NCI-H146 (cell line): Measurements from ENCODE around the gene AVEN.

Experiments used
- DNase-seq: peaks from one replicate; lab custom pipeline; 2025; lab: John Stamatoyannopoulos, UW

AVEN gene

DNA sequence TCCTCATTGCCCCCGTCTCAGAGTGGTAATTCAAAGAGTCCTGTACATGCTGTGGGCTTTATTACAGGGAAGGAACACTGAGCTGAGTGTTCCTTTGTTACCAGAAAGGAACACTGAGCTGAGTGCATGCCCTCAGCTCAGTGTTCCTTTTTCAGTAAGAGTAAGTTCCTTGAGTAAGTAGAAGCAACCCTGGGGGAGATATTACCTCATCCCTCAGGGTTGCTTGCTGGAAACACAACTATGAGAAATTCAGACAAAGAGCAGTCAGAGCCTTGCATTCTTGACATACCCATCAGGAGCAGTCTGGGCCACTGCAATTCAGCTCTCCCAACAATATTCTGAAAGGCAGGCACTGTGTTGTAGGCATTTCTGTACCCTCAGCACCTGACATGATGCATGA lies 53.7 kb downstream of the AVEN start:
- DNase-seq: no peak

DNA sequence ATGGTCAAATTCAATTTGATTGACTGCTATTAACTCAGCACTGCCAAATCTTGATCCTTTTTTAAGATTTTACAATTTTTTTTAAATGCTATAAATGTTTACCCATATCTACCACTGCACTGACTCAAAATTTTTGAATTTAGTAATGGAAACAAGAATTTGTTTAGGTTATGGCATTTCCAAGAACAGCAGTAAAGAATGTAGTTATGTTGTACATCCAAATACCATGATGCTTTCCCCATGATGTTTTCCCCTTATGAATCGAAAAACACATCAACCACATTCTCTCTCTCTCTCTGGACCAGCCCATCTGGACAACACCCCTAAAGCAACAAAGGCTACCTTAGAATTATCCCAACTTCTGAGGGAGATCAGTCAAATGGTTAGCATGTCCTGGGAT lies 56.5 kb downstream of the AVEN start:
- no peak for DNase-seq

GRCh38 chr15:33980159-33980558 lies 58.8 kb downstream of the AVEN start:
- DNase-seq: no peak

DNA sequence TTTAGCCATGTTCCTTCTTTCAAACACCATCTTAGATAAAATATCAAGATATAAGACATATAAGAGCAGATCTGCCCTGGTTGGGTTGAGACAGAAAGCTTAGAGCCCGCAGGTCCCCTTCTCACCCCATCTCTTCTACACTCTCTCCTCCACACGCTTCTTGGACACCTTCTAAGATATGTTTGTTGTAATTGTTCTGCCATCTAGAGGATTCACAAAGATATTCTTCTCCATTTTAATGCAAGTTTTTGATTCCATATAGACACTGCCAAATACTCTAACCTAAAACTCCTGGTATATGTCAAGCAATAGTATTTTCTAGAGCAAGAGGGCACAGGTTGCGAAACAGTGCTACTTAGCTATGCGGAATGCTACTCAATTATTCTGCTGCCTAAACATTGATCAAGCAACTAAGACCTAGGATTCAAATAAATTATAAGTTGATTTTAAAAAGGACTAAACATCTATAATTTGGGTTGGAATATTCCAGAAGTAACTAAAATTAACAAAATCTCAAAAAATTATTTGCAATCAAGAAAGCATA lies 63.9 kb downstream of the AVEN start:
- no peak for DNase-seq

- no peak for DNase-seq
These were observed 67.2 kb downstream of the AVEN start for GRCh38 chr15:33971811-33972210.

DNA sequence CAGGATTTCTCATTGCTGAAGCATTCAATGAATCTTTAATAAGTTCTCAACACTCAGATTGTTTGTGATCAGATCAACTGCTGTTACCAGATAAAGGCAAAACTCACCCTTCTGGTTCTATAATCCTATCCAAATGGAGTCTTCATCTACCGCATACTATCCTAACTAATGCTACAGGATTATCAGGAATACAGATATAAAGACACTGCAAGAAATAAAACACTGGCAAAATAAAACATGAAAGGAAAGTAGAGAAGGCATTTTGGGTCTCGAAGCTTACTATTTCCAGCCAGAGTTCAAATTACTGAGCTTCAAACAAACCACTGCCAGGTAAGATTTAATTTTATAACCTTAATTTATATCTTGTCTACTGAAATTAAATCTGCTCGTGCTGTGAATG lies 70.2 kb downstream of the AVEN start:
- no peak for DNase-seq

- peak; percentile 90 for DNase-seq
These were observed 70.8 kb downstream of the AVEN start, which contains the start of gene CHRM5 for GRCh38 chr15:33968224-33968623. Gene CHRM5 (plus strand): TSS chr15:33968497. CDS start chr15:34062718, 94,221 bp downstream.

DNA sequence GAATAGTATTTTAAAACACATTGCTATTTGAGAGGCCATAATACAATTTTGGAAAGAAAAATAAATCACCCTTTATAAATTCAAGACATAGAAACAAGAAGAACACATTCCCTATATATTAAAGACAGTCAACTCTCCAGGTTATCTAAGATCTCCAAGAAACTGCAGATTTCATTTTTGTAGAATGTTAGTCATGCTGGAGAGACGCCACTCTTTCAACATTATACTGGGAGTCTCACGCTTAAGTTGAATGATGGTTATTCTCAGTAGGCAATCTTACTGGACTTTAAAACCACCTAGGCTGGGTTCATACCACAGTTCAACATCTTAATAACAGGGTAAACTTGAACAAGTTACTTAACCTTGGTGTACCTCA lies 74.4 kb downstream of the AVEN start:
- no peak for DNase-seq

DNA sequence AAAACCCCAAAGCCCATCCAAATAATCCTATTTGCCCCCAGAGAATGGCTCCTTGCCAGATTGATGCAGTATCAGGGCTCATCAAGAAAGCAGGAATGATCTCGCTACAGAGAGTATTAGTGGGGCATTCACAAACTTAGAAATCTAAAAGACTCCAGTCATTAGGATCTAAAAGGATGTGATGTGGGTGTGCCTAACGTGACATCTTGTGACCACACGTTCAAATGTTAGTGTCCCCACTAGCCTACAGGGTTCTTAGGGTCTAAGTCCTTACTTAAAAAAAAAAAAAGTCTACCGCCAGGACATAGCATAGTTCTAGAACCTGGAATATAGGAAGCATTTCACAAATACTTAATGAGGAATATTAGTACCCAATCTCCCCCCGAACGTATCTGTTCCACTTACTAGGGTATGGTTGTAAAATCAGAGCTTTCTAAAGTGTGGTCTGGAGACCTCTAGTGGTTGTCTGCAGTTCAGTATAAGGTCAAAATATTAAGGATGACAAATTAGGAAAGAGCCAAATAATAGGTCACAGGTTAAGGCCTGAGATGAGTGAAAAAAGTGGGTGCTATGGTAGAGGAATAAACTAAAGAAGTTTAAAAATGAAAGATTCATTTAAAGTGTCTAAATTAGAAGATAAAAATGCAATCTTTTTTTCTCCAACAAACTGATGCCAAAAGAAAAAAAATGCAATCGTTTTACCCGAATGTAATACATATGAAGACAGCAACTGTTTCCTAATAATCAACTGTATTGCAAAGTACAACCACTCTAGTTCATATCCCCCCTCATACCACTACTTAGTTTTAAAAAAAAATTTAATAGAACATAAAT lies 75.0 kb downstream of the AVEN start:
- peak; percentile 6 for DNase-seq

DNA sequence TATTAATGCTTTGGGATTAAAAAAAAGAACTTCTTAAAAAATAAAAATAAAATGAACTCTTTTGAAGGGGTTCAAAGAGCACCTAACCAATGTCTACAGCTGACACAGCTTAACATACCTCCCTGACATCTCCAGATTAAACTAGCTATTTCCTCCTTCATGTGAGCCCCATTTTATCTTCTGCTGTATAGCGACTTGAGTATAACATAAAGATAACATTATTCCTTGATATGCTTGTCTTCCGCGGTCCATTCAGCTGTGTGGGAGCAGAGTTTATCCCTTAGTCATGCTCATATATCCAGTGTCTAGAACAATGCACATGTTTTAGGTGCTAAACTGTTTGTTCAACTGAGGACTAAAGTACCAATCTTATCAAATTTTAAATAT lies 78.5 kb downstream of the AVEN start:
- no peak for DNase-seq

DNA sequence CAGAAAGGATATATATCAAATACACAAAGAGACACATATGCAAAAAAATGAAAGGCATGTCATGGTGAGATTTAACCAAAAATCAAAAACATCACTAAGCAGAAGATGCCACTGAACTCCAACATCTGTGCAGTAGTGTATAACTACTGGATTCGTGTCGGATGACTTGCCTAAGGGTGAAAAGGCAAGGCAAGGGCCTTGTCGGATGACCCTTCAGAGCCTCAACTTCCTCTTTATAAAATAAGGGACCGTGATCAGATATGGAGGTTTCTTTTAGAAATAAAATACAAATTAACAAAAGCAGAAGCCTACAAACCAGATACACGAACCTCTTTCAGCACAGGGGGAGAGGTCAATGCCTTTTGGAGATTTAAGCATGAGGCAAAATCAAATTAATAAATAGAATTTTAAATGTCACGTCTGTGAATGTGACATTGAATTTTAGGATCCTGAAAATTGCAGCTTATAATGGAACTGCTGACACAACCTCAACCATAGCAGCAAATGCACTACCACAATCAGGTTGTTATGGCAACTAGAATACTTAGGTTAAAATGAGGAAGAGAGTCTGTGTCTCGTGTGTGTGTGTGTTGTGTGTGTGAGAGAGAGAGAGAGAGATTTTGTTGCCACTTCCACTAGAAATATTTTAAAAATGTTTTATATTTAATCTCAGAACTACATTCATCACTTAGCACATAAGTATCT lies 79.0 kb downstream of the AVEN start:
- DNase-seq: no peak

DNA sequence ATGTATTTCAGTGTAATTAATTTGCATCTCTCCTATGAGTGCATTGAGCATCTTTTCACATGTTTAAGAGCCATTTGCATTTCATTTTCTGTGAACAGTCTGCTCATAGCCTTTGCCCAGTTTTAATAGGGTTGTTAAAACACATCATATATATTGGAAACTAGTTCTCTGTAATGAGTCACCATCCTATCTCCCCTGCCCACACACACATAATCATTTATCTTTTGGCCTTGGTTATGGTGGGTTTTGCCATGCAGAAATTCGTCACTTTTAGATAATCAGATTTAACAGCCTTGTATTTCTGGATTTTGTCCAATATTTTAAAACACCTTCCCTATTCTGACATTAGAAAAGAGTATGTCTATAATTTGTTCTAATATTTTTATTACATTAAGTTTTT lies 82.6 kb downstream of the AVEN start:
- DNase-seq: no peak

DNA sequence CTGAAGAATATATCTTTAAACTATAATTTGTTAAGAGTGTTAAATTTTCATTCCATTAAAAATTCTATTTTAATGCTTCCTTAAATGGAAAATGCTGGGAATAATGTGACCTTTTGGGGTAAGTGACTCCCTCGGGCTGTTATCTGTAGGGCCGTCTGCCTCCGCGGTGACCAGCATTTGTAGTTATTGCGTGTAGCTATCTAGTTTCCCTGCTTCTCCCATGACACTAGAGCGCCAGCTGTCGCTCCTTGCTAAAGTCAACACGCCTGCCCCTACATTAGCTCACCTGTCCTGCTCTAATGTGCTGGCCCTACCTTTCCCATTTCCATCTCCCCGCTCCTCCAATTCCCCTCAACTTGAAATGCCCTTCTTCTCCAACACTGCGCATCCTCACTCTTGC lies 83.1 kb downstream of the AVEN start:
- DNase-seq: peak; percentile 26

GRCh38 chr15:33946152-33946551 lies 92.9 kb downstream of the AVEN start:
- no peak for DNase-seq

DNA sequence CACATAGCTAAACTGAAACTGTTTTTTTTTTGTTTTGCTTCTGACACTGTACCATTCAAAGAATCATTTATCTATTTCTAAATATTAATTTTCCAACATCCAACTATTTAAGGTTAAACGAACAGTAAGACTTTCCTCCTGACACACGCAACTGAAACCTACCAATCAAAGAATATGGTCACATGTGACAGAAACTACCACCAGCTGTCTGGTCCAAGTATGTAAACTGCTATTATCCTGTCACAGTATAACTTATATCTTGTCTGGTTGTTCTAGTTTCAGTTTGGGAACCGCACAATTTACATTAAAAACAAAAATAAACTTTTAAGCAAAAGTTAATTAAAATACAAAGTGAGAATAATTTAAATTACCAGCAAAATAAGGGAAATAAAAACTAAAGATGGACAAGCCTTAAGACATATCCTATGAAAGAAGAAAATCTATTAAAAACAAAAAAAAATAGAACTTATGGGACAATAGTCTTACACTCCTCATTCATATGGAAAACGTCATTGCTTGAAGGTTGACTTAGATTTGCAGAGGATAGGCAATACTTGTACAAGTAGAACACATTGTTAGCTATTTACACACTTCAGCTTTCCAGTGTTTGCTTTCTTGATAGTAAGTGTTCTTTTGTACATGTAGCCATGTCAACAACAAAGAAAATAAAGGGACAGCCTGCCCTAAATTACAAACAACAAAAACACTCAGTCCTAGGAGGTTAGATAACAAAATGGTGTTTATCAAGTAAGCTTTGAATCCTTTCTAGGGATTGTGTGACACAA lies 97.5 kb downstream of the AVEN start:
- no peak for DNase-seq

GRCh38 chr15:33934921-33935320 lies 104.1 kb downstream of the AVEN start:
- DNase-seq: no peak

DNA sequence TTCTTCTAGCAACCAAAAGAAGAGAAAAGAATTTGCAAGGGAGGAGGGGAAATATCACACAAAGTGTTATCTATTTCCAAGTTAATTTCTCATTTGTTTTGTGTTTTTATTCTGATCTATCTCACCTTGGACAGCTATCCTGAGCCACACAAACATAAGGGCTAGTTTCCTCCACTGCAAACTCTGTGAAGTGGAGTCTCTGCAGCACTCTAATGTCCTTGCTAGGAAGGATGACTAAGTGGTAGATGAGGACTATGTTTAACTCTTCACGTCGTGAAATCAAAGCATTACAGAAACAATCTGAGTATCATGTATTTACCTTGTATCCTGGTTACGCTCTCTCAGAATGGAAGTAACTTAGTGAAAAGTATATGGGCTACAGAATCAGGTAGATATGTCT lies 104.6 kb downstream of the AVEN start:
- DNase-seq: no peak

- DNase-seq: no peak
These were observed 106.3 kb downstream of the AVEN start for GRCh38 chr15:33932734-33933133.

DNA sequence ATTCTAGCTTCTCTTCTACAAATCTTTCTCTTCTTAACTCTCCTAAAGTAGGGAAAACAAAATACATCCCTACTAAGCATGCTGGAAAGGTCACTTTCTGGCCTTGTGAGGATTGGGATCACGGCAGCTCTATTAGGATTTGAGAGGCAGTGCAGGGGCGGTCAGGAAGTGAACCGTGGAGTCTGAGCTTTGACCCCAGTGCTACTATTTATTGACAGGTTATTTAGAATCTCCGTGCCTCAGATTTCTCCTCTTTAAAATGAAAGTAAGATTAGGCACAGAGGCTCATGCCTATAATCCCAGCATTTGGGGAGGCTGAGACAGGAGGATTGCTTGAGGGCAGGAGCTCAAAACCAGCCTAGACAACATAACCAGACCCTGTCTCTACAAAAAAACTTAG lies 112.7 kb downstream of the AVEN start:
- DNase-seq: no peak

- no peak for DNase-seq
These were observed 115.6 kb downstream of the AVEN start for GRCh38 chr15:33923446-33923845.

GRCh38 chr15:33915571-33916407 lies 123.2 kb downstream of the AVEN start:
- peak; percentile 14 for DNase-seq

DNA sequence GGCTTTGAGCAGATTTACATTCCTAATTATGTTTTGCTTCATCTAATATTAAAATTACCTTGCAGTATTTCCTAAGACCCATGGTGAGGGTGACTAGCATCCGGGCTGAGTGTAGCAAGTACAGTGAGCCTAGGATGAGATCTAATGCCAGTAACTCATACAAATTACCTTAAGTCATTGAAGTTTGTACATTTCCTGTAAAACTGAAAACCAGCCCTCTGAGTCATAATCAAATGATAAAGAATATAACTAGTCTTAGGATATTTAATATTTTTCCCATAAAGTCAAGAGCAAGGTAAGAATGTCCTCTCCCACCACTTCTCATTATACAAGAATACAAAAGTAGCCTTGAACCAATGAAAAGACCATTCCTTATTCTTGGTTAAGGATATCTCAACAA lies 125.5 kb downstream of the AVEN start:
- no peak for DNase-seq
